NB4 (cell line): ENCODE results near the gene STK24.

ENCODE experiments used
- CTCF ChIP-seq: IDR thresholded peaks from one replicate; pipeline ENCODE4 v1.5.1; 2012; ENCODE audit warnings: low read depth, low read length
- MAX ChIP-seq: IDR thresholded peaks from 2 replicates; pipeline ENCODE4 v1.6.1; 2011; ENCODE audit warnings: low read depth, low read length
- MYC ChIP-seq: IDR thresholded peaks from 2 replicates; pipeline ENCODE4 v1.6.1; 2011; ENCODE audit warnings: low read depth, low read length
- POLR2A ChIP-seq: IDR thresholded peaks from 2 replicates; pipeline ENCODE4 v1.6.1; 2011; ENCODE audit warnings: mild to moderate bottlenecking; ENCODE audit not compliant: insufficient read length; ENCODE audit errors: extremely low read depth

- TF ChIP-seq MAX (no peak), POLR2A (no peak), CTCF (no peak), MYC (no peak)
Observed at GRCh38 chr13:98447130-98447529, 129.8 kb downstream of the STK24 start.
